ENCODE measurements around the gene FBN1. TPM values are rescaled to one million over a fixed set of nuclear protein-coding genes. Genes with fewer than 3 reads are reported as not detected.

Gene FBN1
- total and polyA plus RNA-seq, 2 experiments from 2014 or later: 1.9 to 3.8 TPM

DNA sequence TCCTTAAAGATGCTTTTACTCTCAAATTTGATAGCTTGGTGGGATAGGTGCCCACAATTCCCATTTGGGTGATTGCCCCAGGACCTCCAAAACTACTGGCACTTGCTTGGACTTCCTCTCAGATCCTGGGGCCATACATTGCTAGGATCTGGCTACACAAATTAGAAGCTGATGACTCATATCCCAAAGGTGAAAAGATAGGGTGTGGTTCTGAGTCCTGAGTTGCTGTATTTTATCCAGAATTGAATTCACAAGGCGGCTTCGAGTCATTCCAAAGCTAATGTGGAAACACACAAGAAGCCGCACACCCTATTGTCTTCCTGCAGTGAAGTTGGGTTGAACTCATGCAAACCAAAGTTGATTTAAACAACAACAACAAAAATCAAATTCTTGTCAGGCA lies 260.9 kb downstream of the FBN1 start:
- Histone ChIP-seq H3K4me2 (no peak overlapping the region), H4K20me1 (replicated peaks; ENCODE audit: insufficient read depth) (no peaks in the 10 kb centered on the region), H3K4me1 (ENCODE audit: insufficient read depth) (no peaks in the 10 kb centered on the region), H2AFZ (no peak overlapping the region), H3K27ac (ENCODE audit: low read depth) (no peak overlapping the region), H3K4me3 (no peak overlapping the region), H3K9me2 (ENCODE audit: insufficient read depth) (peaks cover 24% of the 10 kb centered on the region; the same call in 1 of the 2 replicates), H3K79me2 (replicated peaks; ENCODE audit: insufficient read depth) (no peaks in the 10 kb centered on the region), H3K36me3 (ENCODE audit: insufficient read depth) (no peaks in the 10 kb centered on the region), H3K27me3 (ENCODE audit: insufficient read depth) (no peaks in the 10 kb centered on the region), H3F3A (replicated peaks; ENCODE audit: low read depth) (no peaks in the 10 kb centered on the region)
- H3K27ac Mint-ChIP-seq: no peak overlapping the region
- ATAC-seq (no peak), DNase-seq (ENCODE audit: low spot score) (no peak)
- peaks cover 1% of the 10 kb centered on the region for H3K27me3 Mint-ChIP-seq (ENCODE audit: insufficient read depth, low read depth, poor library complexity)
- no peak overlapping the region for H3K4me3 Mint-ChIP-seq
- TF ChIP-seq EZH2phosphoT487 (IDR thresholded peaks at IDR 0.05; ENCODE audit: unreplicated experiment) (no peak), CTCF (conservative IDR thresholded peaks at IDR 0.05; ENCODE audit: low read depth in 2 of 2) (no peak), ETS1 (IDR thresholded peaks at IDR 0.05) (no peak), ZNF114 (CRISPR knock-in tag; IDR thresholded peaks at IDR 0.05) (no peak), CREB1 (CRISPR knock-in tag; IDR thresholded peaks at IDR 0.05; ENCODE audit: low read depth) (no peak), NANOG (IDR thresholded peaks at IDR 0.05; ENCODE audit: borderline replicate concordance) (no peak)
- peaks cover 2% of the 10 kb centered on the region; the same call in 1 of the 3 replicates for H3K4me1 Mint-ChIP-seq
- H3K9me3 Mint-ChIP-seq: no peaks in the 10 kb centered on the region
- no peaks in the 10 kb centered on the region for H3K36me3 Mint-ChIP-seq (ENCODE audit: low read depth)

DNA sequence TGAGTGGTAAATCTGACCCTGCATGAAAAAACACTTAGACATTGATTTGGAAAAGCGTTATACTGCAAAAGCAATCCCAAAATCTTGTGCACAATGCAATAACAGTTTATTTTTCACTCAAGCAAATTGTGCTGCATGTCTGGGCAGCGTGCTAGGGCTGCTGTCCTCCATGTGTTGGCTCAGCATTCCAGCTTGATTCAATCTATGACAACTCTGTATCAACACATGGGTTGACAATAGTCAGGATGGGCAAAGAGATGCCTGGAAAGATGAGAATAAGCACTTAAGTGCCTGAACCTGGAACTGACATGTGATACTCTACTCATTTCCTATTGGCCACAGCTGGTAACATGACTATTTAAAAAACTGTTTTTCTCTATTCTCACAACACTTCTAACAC lies 262.5 kb downstream of the FBN1 start:
- H3K9me3 Mint-ChIP-seq: peaks cover 2% of the 10 kb centered on the region; the same call in 1 of the 3 replicates
- H3K4me1 ChIP-seq (ENCODE audit: insufficient read depth): no peaks in the 10 kb centered on the region
- H3K36me3 Mint-ChIP-seq (ENCODE audit: low read depth): no peaks in the 10 kb centered on the region; the same call in 1 of the 3 replicates
- DNase-seq (ENCODE audit: low spot score) (no peak), ATAC-seq (no peak)
- no peaks in the 10 kb centered on the region for H3K79me2 ChIP-seq (replicated peaks; ENCODE audit: insufficient read depth)
- H3F3A ChIP-seq (replicated peaks; ENCODE audit: low read depth): no peaks in the 10 kb centered on the region
- no peaks in the 10 kb centered on the region for H4K20me1 ChIP-seq (replicated peaks; ENCODE audit: insufficient read depth)
- no peak overlapping the region for H2AFZ ChIP-seq
- H3K27ac ChIP-seq (ENCODE audit: low read depth): no peak overlapping the region
- H3K27ac Mint-ChIP-seq: no peak overlapping the region
- no peaks in the 10 kb centered on the region for H3K4me1 Mint-ChIP-seq
- H3K4me2 ChIP-seq: no peak overlapping the region
- no peak overlapping the region for H3K4me3 ChIP-seq
- H3K36me3 ChIP-seq (ENCODE audit: insufficient read depth): no peaks in the 10 kb centered on the region
- peaks cover 24% of the 10 kb centered on the region; the same call in 1 of the 2 replicates for H3K9me2 ChIP-seq (ENCODE audit: insufficient read depth)
- H3K27me3 ChIP-seq (ENCODE audit: insufficient read depth): no peaks in the 10 kb centered on the region
- H3K27me3 Mint-ChIP-seq (ENCODE audit: insufficient read depth, low read depth, poor library complexity): peaks cover 1% of the 10 kb centered on the region
- no peak overlapping the region for H3K4me3 Mint-ChIP-seq
- TF ChIP-seq JUNB (IDR thresholded peaks at IDR 0.05; ENCODE audit: unreplicated experiment) (no peak), ETS1 (IDR thresholded peaks at IDR 0.05) (no peak), STAT1 (IDR thresholded peaks at IDR 0.05; ENCODE audit: unreplicated experiment) (no peak), POLR2AphosphoS5 (IDR thresholded peaks at IDR 0.05; ENCODE audit: low read depth) (no peak), ZNF114 (CRISPR knock-in tag; IDR thresholded peaks at IDR 0.05) (no peak), EZH2 (IDR thresholded peaks at IDR 0.05; ENCODE audit: low read depth, unreplicated experiment) (no peak), NANOG (IDR thresholded peaks at IDR 0.05; ENCODE audit: borderline replicate concordance) (no peak)
- TF ChIP-seq, protein P1, sequence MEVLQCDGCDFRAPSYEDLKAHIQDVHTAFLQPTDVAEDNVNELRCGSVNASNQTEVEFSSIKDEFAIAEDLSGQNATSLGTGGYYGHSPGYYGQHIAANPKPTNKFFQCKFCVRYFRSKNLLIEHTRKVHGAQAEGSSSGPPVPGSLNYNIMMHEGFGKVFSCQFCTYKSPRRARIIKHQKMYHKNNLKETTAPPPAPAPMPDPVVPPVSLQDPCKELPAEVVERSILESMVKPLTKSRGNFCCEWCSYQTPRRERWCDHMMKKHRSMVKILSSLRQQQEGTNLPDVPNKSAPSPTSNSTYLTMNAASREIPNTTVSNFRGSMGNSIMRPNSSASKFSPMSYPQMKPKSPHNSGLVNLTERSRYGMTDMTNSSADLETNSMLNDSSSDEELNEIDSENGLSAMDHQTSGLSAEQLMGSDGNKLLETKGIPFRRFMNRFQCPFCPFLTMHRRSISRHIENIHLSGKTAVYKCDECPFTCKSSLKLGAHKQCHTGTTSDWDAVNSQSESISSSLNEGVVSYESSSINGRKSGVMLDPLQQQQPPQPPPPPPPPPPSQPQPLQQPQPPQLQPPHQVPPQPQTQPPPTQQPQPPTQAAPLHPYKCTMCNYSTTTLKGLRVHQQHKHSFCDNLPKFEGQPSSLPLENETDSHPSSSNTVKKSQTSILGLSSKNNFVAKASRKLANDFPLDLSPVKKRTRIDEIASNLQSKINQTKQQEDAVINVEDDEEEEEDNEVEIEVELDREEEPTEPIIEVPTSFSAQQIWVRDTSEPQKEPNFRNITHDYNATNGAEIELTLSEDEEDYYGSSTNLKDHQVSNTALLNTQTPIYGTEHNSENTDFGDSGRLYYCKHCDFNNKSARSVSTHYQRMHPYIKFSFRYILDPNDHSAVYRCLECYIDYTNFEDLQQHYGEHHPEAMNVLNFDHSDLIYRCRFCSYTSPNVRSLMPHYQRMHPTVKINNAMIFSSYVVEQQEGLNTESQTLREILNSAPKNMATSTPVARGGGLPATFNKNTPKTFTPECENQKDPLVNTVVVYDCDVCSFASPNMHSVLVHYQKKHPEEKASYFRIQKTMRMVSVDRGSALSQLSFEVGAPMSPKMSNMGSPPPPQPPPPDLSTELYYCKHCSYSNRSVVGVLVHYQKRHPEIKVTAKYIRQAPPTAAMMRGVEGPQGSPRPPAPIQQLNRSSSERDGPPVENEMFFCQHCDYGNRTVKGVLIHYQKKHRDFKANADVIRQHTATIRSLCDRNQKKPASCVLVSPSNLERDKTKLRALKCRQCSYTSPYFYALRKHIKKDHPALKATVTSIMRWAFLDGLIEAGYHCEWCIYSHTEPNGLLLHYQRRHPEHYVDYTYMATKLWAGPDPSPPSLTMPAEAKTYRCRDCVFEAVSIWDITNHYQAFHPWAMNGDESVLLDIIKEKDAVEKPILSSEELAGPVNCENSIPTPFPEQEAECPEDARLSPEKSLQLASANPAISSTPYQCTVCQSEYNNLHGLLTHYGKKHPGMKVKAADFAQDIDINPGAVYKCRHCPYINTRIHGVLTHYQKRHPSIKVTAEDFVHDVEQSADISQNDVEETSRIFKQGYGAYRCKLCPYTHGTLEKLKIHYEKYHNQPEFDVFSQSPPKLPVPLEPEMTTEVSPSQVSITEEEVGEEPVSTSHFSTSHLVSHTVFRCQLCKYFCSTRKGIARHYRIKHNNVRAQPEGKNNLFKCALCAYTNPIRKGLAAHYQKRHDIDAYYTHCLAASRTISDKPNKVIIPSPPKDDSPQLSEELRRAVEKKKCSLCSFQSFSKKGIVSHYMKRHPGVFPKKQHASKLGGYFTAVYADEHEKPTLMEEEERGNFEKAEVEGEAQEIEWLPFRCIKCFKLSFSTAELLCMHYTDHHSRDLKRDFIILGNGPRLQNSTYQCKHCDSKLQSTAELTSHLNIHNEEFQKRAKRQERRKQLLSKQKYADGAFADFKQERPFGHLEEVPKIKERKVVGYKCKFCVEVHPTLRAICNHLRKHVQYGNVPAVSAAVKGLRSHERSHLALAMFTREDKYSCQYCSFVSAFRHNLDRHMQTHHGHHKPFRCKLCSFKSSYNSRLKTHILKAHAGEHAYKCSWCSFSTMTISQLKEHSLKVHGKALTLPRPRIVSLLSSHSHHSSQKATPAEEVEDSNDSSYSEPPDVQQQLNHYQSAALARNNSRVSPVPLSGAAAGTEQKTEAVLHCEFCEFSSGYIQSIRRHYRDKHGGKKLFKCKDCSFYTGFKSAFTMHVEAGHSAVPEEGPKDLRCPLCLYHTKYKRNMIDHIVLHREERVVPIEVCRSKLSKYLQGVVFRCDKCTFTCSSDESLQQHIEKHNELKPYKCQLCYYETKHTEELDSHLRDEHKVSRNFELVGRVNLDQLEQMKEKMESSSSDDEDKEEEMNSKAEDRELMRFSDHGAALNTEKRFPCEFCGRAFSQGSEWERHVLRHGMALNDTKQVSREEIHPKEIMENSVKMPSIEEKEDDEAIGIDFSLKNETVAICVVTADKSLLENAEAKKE (CRISPR knock-in tag; IDR thresholded peaks at IDR 0.05): no peak
